NCI-H460 (cell line): ENCODE measurements around the gene CACNA1C. TPM values are rescaled to one million over a fixed set of nuclear protein-coding genes. Genes with fewer than 3 reads are reported as not detected.

Experiments used
- DNase-seq: peaks from one replicate; pipeline ENCODE4 v3.0.0-alpha.2; 2016; ENCODE audit warnings: low read depth; ENCODE audit errors: extremely low read depth
- total RNA-seq: library from RNA; depleted of rRNA; stranded (reverse); fragments of >200 nt; shearing (Covaris generic); gene quantifications from 2 replicates; pipeline ENCODE4 v1.2.3, GENCODE V29; 2014

CACNA1C gene
- total RNA-seq, 1 experiment from 2014 or later, result 0.37 TPM

DNA sequence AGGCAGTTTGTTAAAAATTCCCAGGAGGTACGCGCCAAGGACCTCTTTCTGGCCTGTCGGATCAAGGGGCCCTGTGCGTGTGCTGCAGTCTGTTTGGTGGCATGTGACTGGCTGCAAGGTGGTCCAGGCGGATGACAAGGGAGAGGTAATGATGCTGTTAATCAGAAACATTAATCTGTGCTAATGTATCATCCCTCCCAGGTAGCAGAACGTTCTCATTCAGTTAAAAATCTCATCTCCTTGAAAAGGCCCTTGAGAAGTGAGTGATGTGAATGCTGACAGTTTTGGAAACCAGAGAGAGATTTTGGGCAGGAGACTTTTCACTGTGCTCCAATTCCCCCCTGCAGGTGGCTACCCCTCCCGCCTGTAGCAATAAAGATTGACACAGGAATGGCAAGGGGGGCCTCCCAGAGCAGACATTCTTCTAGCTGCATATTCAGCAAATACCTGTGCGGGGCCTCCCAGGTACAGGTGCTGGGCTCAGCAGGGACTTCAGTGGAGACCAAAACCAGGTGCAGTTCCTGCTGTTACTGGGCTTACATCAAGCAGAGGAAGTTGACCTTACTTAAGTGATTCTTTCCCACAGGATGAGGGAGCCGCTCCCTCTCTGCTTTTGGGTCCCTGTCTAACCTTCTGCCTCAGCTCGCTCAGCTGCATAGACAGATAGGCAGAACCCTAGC lies 364.8 kb downstream of the CACNA1C start:
- DNase-seq, result no peak

DNA sequence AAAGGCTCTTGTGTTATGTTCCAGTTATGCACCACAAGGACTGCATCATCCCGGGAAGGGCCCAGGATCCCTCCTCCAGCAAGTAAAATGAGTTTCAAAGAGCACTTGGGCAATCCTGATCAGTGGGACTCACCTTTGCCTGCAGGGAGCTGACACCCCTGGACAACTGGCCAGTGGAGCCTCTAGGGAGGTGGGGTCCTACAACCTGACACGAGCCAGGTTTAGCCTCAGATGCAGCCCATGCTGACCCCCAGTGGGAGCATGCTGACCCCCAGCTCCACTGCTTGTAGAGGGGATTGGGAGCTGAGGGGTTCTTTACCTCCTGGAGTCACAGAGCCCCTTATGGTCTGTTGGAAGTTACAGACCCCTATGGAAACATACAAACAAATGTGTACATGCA lies 365.8 kb downstream of the CACNA1C start:
- no peak for DNase-seq

DNA sequence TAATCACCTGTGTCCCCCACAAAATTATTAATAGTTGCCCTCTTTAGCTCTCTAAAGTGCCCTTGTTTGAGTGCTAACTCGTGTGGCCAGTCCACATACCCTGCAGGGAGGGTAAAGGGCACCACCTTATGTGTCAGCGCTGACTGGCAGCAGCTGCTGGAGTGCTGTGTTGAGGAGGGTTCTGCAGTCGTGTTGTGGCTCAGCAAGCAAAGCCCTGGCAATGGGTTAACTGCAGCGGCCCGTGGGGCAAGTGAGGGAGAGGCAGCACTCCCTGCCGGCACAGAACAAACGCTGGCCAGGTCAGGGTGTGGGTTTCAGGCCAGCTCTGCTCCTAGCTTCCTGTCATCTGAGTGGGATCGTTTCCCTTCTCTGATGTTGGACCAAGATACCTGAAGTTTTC lies 369.8 kb downstream of the CACNA1C start:
- no peak for DNase-seq

DNA sequence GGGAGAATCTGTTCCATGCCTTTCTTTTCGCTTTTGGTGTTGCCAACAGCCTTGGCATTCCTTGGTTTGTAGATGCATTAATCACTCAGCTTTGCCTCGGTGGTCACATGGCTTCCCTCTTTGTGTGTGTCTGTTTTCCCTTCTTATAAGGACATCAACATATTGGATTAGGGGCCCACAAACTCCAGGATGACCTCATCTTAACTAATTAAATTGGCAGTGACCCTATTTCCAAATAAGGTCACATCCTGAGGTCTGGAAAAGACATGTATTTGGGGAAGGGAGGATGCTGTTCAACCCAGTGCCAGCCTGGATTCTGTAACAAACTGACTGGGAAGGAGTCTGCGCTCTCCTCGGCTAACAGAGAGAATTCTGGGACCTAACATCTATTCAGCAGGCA lies 376.2 kb downstream of the CACNA1C start:
- no peak for DNase-seq

DNA sequence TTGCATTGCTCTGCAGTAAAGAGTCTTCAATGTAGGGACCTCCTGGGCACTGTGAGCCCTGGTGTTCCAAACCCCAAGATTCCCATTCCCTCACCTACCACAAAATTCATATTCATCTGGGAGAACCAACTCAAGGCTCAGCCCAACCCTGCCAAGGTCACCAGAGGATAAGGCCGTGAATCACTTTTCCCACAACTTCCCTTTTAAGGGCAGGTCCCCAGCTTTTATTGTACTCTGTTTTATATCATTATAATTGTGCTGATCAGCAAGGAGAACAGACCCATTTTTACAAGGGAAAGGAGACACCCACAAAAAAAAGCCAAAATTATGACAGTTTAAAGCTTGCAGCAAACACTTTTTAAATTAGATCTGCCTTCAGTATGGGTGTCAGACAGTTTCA lies 379.0 kb downstream of the CACNA1C start:
- DNase-seq, result no peak

DNA sequence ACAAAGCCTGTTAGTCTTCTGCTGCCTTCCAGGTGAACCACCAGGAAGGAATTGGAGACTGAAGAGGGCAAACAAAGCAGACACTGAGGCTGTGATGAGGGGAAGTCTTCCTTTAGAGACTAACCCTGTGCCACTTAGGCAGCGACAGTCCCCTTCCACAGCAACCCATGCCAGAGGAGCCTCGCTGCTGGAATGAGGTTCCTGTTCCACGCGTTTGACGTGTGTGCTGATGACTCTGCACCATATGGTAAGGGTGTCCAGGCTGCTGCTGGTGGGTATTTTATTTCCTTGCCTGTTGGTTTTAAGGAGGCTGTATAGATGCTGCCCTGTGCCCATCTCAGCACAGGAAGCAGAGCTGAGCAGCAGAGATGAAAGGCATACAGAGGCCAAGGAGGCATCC lies 380.1 kb downstream of the CACNA1C start:
- DNase-seq, result no peak

DNA sequence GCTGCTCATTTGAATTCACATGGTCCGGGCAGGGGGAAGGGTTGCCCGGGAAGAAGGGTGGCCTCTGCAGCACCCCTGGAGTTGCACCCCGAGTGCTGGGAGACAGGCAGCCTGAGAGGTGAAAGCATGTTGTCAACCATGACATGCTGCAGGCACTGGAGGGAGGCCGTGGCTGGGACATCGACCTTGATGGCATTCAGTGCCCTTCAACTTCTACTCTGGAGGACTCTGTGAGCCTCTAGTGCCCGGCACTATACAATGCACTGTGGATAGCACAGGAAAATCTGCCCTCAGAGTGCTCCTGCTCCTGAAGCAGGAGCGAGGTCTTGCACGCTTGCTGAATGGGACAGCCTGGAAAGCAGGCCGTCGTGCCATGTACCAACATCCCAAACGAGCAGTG lies 382.7 kb downstream of the CACNA1C start:
- DNase-seq, result no peak

DNA sequence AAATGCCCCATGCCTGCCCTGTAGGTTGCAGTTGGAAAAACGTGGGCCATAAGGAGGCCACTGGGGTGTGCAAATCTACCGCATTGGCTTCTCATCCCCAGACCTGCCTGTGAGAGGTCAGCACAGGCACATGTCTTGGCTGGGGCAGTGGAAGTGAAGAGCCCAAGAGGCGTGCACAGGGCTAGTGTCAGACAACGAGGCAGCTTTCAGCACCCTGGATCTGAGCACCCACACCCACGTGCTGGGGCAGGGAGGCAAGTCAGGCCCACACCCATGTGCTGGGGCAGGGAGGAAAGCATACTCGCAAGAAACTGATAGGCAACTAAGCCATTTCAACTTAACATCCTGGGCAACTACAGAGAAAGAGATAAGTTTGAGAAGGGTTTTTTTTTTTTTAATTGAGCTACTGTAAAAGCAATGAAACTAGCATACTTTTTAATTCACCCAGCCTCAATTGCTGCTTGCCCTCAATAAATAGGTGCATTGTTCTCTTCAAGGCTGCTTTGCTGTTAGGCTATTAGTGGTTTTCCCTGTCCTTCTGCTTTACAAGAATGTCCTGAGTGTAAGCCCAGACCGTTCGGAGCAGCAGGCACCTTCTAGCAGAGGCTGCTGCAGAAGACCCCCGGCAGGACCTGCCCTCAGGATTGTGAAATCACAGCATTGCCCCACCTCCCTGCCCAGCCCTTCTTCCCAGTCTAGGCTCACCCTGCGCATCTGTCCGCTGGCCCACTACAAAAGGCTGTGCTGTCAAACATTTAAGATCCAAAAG lies 386.7 kb downstream of the CACNA1C start:
- DNase-seq, result no peak

DNA sequence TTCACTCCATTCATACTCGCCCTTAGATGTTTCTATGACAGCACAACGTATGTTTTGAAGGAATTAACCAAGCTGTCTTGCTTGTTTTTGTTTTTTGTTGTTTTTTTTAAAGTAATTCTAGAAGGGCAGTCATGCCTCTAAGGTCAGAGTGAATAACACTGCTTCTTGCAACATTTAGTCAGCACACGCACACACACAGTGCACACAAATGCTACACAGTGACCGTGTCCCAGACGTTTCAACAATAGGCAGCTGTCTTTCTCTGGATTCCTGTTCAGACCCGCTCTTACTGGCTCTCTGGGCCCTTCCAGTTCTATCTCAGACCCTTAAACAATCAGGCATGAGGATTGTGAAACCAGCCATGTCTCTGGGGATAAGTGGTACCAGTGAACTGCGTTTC lies 391.0 kb downstream of the CACNA1C start:
- no peak for DNase-seq

DNA sequence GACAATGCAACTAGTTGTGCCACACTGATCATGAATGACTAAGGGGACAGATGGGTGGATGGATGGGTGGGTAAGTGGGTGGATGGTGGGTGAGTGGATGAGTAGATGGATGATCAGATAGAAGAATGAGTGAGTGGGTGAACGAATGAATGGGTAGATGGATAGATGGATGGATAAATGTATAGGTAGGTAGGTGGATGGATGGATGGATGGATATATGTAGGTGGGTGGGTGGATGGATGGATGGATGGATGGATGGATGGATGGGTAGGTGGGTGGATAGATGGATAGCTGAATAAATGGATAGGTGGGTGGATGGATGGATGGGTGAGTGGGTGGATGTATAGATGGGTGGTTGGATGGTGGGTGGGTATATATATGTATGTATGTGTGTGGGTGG lies 393.2 kb downstream of the CACNA1C start:
- no peak for DNase-seq

DNA sequence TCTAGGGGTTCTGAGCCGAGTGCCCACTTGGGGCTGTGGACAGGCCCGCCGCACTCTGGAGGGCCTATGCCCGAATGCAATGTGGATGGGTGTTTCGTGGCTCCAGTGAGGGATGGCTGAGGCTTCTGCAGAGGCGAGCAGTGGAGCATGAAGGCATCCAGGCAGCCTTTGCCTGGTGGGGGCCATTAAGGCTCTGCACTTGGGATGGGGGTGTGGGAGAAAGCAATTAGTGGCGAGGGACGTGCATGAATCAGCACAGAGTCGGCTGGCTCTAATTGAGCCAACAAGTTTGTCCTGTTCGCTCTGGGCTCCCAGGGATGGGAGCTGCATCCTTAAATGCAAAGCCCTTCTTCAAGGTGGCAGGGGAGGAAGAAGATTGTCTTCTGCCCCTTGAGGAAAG lies 395.1 kb downstream of the CACNA1C start:
- no peak for DNase-seq

DNA sequence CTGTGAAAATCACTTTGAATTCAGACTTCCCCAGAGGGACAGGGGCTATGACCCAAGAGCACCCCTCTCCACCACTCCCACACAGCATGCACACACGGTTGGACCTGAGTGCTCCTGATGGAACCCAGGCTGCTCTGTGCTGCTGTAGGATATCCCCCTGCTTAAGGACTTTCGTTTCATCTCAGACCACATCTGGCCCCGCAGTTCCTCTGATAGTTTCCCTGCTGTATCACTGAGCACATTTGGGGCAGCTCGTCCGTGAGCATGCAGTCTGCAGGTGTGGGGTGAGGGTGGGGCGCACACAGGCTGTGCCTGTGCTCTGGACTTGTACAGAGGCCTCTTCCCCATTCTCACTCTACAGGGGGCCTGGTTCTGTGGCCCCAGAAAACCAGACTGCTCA lies 396.8 kb downstream of the CACNA1C start:
- DNase-seq, result no peak

DNA sequence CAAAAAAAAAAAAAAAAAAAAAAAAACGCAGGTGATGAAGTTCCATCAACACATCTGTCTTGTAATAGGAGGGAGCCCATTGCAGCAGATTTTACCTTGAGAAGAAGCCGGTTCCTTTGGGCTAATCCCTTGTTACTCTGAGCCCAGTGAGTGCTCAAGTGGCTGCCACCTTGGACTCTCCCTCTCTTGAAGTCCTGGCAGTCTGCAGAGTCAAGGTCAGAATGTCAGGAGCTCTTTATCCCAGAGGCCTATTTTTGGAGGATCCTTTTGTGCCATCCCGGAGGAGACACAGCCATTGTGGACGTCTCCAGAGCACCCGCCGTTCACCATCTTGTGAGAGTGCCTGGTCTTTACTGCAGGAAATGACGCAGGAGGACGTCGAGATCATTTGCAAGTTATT lies 397.8 kb downstream of the CACNA1C start:
- no peak for DNase-seq

DNA sequence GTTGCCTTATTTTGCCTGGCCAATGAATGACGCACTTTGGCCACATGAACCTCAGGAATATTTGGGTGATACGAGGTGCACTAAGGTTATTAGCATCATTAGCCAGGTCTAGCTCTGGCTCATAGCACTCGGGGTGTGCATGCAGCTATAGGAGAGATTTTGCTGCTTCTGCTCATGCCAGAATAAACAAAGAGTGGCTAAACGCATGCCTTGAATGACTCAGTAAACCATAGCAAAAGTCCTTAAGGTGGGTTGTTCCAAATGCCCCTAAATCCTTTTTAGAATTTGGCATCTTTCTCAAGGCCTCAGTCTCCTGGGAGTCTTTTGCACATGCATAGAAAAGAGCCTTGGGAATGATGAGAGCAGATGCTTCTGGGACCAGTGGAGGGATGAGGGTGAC lies 398.2 kb downstream of the CACNA1C start:
- no peak for DNase-seq

DNA sequence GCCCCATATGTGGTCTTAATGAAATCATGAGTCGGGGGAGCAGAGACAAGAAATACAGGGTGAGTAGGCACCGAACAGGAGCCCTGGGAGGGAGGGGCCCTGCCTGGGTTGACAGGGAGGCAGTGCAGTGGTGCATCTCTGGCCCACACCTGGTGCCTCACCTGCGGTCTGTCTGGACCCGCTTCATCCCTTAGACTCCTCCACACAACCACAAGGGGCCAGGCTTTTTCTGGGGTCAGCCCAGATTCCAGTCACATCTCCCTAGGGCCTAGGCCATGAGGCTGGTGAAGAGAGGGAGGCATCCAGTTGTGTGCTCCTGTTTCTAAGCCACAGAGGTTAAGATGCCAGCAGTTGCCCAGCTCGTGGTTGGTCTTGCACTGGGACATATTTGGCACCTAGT lies 398.7 kb downstream of the CACNA1C start:
- no peak for DNase-seq

DNA sequence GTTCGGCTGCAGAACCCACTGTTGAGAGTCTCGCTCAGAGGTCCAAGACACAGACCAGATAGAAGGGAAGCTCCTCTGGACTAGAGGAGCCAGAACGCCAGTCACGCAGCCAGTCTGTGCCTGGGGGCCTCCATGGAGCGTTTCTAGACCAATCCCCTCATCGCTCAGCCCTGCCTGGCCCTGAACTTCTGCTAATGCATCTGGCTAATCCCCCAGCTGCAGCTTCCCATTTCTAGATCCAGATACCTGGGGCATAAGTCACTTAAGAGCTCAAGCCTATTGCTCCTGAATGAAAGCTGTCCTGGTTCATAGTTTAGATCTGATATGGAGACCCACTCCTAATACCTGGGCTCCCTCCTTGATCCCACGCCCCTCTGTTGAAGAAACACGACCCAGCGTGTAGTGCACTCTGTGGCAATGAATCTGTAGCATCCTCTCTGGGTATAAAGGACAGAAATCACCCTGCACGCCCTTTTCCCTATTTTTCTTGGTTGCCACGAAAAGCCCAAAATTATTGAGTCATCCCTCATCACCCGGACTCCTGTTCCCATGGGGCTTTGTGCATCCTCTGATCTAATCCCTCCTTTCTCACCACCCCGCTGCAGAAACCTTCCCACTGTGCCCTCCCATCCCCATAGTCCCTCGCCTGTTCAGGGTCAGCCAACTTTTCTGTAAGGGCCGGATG lies 400.4 kb downstream of the CACNA1C start:
- DNase-seq, result no peak

DNA sequence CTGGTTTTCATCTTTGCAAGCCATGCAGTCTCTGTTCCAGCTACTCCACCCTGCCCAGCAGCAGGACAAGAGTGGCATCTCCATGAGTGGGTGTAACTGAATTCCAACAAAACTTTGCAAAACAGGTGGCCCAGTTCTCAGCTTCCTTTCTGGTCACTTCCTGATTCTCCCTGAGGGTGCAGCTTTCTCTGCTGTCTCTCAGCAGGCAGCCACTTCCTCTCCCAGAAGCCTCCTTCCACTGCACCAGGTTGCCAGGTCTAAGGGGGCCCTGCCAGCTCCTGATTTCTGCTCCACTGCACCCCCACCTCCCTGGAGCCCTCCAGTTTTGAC lies 400.9 kb downstream of the CACNA1C start:
- no peak for DNase-seq

DNA sequence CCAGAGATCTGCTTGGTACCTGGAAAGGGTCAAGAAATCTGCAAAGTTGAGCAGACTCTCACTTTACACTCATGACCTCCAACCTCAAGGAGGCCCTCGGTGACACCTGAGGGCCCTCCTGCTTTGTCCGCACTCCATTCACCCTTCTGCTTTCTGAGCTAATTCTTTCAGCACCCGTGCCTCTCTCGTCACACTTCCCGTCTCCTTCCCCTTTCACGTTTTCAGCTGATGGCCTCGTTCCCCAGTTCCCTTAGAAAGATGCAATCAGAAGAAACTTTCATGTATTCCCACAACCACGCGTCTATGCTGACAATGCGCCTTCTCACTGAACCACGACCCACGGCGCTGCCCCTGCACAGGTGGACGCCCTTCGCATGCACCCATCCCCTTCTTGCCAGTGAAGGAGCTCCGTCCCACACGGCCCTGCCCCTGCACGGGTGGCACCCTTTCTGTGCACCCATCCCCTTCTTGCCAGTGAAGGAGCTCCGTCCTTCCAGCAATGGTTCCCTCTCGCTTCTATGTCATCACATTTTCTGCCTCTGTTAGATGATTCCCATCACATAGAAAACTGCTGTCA lies 401.9 kb downstream of the CACNA1C start:
- DNase-seq, result no peak

DNA sequence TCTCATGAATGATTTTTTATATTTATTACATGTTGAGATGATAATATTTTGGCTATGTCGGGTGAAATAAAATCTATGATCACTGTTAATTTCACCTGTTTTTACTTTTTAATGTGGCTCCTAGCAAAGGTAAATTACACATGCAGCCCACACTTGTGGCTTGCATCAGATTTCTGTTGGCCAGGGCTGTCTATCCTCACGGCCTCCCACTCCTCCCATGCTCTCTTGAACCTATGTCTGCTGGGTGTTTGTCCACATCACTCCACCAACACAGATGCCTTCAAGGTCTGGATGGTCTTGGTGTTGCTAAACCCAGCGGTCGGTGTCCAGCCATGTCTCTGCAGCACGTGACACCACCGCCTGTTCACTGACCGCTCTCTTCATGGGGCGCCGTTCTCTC lies 402.6 kb downstream of the CACNA1C start:
- no peak for DNase-seq

DNA sequence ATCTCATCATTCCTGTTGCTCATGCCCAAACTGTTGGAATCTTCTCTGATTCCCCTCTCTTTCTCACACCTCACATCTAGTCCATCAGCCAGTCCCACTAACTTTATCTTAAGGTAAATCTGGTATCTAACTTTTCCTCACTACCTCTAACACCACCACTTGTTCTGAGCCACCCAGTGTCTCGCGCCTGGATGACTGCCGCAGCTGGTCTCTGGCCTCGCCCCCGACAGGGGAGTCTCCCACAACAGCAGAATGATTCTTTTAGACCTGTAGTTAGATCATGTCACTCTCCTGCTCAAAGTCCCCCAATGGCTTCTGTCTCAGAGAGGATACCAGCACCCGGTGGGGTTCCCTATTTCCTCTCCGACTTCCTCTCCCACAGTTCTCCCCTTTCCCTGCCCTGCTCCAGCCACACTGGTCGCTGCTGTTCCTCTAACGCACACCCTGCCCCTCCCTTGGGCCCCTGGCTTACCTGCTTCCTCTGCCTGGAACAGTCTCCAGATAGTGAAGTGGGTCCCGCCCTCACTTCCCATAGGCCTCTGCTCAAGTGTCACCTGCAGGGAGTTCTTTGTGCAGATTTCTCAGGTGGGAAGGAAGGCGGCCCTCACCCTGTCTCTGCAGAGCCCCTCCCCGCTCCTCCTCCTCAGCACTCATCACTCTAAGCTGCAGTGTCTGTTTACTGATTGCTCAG lies 403.5 kb downstream of the CACNA1C start:
- DNase-seq, result no peak

DNA sequence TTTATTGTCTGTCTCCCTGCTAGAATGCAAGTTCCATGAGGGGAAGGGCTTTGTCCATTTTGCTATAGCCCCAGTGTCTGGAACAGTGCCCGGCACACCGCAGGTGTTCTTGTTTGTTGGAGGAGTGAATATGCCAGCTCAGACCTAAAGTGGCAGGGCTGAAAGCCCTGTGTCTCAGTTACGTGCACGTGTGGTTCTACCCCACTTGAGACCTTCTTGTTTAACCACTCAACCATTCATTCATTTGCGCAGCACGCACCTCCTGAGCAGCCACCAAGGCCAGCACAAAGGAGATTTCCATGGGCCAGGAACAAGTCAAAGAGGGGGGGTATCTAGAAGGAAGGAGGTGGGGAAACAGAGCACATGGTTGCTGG lies 404.0 kb downstream of the CACNA1C start:
- no peak for DNase-seq
